ENCODE data around the gene SUMO2. TPM values are rescaled to one million over a fixed set of nuclear protein-coding genes. Genes with fewer than 3 reads are reported as not detected.
"Not testable (repeated sequence)": the region's sequence is repeated elsewhere in the genome, so short reads cannot be mapped to it uniquely, and the experiment has no call there.

SUMO2 gene
- total RNA-seq (2014; rRNA removed) = 104 and 109 TPM in 2 replicates
- polyA plus RNA-seq (2012) = 306 TPM

- peak; percentile 92 for DNase-seq (ENCODE audit: low read depth)
These were observed at the start of gene SUMO2 for GRCh38 chr17:75182569-75183436. Gene SUMO2 (minus strand): TSS chr17:75182959. CDS start chr17:75182834, 125 bp downstream.

DNA sequence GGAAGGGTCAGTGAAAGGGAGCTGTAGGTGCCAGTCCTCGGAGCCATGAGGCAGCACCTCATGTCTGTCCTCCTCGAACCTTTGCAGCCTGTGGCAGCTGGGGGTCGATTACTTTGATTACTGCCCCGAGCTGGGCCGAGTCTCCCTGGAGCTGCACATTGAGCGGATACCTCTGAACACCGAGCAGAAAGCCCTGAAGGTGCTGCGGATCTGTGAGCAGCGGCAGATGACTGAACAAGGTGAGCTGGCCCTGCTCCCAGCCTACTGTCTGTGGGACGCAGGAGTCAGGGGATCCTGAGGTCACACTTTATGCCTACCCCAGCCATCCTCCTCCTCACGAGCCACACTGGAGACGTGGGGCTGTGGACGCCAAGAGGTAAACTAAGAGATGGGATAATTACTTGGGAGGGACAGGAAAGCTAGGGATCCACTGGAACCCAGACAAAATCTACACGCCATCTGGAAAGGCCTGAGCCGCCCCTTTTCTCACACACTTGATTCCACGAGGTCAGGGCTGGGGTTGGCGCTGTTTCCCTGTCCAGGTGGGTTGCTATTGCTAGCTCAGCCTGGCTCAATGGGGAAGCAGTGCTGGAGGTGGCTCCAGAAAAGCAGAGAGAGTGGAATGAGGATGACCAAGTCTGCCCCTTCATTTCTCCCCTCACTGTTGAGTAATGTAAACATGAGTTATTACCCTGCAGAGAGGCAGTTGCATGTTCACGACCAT lies 49.1 kb upstream of the SUMO2 start:
- DNase-seq (ENCODE audit: low read depth) = no peak

- DNase-seq (ENCODE audit: low read depth) = no peak
These were observed 48.3 kb upstream of the SUMO2 start for GRCh38 chr17:75231071-75231470.

DNA sequence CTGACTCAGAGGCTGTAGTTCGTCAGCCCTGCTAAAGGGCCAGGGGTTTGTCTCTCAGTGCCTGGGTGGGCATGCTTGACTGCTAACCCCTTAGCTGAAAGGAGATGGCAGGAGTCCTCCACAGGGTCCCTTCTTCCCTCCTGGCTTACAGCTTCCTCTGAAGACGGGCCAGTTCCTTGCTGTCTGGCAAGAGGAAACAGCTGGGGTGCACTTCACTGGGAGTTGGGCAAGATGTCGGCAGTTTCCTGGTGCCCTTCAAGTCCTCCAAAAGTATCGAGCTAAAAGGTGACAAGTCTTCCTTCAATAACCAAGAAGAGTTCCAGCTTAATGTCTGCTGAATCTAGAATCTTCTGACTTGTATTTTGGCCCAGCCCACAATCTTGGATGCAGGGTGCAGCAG lies 46.1 kb upstream of the SUMO2 start:
- no peak for DNase-seq (ENCODE audit: low read depth)

DNA sequence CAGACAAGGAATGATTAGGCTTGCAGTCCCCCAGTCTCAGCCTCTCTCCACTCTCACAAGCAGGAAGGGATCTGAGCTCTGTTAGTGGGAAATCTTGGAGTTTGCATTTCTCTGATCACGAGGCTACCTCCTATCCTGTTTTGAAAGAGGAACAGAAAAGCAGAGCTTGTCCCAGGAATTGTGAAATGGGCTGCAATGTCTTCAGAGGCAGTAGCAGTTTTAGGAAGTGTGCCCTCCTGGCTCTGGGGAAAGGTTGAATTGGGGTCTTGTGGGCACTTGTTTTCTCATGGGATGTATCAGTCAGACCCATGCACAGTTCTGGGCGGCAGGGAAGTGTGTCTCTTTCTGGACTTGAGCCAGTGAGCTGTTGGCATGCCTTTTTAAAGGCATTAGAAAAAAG lies 45.5 kb upstream of the SUMO2 start:
- DNase-seq (ENCODE audit: low read depth) = no peak

DNA sequence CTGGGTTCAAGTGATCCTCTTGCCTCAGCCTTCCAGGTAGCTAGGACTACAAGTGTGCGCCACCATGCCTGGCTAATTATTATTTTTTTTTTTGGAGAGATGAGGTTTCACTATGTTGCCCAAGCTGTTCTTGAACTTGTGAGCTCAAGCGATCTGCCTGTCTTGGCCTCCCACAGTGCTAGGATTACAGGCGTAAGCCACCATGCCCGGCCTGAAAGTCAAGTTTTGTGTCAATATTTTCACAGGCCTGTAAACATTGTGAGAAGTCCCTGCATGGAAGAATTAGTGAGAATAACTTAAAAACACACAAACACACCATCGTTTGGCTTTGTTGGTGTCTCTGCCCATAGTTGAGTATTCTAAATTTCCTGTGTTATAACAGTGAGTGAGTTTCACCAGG lies 45.0 kb upstream of the SUMO2 start:
- no peak for DNase-seq (ENCODE audit: low read depth)

DNA sequence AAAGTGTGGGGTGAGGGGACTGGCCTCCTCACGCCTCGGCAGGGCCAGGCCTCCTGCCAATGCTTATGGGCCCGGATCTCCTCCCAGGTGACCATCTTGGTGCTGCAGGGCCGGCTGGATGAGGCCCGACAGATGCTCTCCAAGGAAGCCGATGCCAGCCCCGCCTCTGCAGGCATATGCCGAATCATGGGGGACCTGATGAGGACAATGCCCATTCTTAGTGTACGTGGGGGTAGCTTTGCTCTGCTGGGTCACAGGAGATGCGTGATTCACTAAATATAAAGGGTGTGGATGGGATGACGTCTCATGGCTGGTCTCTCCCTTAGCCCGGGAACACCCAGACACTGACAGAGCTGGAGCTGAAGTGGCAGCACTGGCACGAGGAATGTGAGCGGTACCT lies 42.3 kb upstream of the SUMO2 start:
- DNase-seq (ENCODE audit: low read depth) = no peak

GRCh38 chr17:75219815-75220214 lies 37.1 kb upstream of the SUMO2 start:
- DNase-seq (ENCODE audit: low read depth) = no peak

DNA sequence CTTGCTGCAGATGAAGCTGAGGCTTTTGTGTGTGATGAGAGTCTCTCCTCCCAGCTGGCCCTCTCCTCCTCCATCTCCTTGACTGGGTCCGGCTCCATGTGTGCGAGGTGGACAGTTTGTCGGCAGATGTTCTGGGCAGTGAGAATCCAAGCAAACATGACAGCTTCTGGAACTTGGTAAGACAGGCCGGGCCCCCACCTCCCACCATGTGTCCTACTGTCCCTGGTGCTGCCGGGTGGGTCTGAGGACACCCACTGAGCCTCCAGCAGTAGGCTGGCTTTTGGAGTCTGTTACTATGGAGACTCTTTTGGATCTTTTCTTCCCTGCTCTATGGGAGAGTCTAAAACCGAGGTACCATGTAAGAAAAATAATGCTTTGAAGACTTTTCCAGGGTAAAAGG lies 35.4 kb upstream of the SUMO2 start:
- DNase-seq (ENCODE audit: low read depth) = no peak

DNA sequence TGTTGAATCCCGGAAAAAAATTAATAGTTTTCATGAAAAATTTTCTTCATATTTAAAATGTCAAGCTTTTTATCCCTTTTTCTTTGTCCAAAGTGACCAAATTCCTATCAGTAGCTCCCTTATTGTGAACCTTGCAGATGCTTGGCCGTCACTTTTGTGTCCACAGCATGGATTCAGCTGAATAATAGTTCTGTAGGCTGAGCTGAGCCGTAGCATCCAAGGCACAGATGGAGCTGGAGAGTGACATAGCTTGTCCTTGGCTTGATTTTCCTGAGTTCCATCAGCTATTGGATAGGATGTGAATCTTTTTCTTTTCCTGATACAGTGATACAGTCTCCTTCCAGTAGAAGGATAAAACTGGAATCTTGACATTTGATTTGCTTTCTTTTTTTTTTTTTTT lies 26.3 kb upstream of the SUMO2 start:
- no peak for DNase-seq (ENCODE audit: low read depth)

DNA sequence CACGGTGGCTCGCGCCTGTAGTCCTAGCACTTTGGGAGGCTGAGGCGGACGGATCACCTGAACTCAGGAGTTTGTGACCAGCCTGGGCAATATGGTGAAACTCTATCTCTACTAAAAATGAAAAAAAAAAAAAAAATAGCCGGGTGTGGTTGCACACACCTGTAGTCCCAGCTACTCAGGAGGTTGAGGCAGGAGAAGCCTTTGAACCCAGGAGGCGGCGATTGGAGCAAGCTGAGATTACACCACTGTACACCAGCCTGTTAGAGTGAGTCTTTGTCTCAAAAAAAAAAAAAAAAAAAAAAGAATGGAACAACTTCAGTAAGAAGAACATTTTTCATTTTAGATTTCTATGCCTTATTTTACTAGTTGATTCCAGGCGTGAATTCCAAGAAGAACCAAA lies 25.4 kb upstream of the SUMO2 start:
- DNase-seq (ENCODE audit: low read depth) = no peak

- DNase-seq (ENCODE audit: low read depth) = no peak
These were observed 25.0 kb upstream of the SUMO2 start for GRCh38 chr17:75207760-75208159.

- not testable (repeated sequence) for DNase-seq (ENCODE audit: low read depth)
These were observed 24.3 kb upstream of the SUMO2 start for GRCh38 chr17:75207050-75207407.

DNA sequence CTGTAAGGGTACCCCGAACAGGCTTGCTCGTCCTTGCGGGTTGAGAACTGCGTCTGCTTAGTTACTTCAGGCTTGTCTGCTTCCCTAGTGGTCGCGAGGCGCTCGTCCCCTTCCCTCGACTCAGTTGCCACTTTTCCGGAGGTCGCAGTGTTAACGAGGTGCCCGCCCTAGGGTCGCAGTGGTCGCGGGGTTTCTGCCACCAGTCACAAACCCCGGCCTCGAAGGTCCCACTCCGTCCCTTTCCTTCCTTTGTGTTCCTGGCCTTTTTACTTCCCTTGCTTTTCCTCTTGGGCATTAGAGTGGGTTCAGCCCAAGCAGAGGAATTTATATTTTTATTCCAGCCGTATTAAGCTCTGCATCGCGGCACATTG lies 23.0 kb upstream of the SUMO2 start:
- no peak for DNase-seq (ENCODE audit: low read depth)

DNA sequence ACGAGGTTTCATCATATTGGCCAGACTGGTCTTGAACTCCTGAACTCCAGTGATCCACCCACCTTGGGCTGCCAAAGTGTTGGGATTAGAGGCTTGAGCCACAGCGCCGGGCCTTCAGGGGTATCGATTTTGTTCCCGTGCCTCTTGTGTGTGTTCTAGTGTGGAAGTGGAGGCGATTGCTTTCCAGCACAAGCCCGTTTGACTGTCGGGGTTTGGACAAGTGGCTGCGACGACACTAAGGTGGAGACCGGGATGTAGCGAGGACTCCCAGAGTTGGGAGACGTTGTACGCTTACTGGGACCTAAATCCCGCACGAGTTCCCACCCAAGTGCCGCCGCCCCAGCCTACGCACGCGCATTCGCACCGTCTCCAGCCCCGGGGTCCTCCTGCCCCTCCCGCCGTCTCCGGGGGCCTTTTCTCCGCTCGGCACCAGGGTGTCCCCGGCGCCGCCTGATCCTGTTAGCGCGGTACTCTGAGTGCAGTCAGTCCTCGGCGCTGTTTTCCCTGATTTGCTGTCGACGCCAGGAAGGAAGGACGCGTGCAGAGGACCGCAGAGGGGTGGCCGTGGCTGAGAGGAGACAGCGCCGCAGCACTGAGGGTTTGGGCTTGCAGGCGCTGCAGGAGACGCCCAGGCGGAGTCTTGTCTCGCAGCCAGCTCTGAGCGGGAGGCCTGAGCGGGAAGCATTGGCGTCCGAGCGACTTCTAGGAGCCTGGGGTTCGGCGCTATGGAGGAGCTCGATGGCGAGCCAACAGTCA lies 22.5 kb upstream of the SUMO2 start, which contains the start of gene NUP85:
Gene NUP85, plus strand, starts transcription at position 643 of the 756 bp plus-strand sequence. Its CDS starts 83 bp downstream, at position 726.
- DNase-seq (ENCODE audit: low read depth) = peak; percentile 91

DNA sequence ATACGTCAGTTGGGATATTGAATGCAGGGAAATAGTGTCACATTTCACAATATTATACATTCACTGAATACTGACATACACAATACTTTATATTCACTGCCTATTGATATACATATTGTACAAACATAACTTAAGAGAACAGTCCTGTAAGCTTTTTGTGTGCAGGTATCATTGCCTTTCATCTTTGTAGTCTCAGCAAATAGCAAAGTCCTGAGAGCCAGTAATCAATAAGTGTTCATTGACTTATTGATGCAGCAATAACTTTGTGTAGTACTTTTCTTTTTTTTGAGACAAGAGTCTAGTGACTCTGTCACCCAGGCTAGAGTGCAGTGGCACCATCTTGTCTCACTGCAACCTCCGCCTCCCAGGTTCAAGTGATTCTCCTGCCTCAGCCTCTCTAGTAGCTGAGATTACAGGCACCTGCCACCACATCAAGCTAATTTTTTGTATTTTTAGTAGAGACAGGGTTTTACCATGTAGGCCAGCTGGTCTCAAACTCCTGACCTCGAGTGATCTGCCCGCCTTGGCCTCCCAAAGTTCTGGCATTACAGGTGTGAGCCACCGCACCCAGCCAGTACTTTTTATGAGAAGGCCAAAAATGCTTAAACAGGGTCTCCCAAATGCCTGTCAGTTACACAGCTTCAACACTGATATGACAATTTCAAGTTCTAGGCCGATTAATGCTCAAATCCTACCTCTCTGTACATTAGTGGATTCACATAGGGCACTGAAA lies 17.3 kb upstream of the SUMO2 start:
- DNase-seq (ENCODE audit: low read depth) = no peak

DNA sequence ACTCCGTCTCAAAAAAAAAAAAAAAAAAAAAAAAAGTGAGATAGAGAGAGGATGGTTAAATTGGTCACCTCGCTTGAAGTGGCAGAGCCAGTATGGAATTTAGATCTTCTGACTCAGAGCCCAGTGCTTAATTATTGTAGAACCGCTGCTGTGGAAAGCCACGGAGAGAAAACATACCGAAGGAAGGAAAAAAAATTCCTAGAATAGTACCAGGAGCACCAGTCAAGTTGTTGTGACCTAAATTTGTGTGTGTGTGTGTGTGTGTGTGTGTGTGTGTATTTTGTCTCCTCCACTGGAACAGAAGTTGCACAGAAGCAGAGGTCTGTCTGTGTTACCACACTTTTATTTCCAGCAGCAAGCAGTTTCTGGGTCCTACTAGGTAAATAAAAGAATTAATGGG lies 12.1 kb upstream of the SUMO2 start:
- DNase-seq (ENCODE audit: low read depth) = peak; percentile 34

- DNase-seq (ENCODE audit: low read depth) = peak; percentile 34
These were observed 8.8 kb upstream of the SUMO2 start for GRCh38 chr17:75191584-75191983.

DNA sequence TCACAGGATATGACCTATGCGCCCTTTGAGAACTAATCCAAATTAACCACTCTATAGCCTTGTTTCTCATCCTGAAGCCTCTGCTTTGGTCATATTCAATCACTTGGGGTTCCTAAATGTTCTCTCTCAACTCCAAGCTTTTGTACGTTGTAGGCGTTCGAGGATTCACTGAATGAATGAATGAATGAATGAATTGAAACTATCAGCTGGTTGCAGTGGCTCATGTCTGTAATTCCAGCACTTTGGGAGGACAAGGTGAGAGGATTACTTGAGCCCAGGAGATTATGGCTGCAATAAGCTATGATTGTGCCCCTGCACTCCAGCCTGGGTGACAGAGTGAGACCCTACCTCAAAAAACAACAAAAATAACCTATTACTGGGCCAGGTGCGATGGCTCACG lies 5.9 kb upstream of the SUMO2 start:
- DNase-seq (ENCODE audit: low read depth) = no peak

DNA sequence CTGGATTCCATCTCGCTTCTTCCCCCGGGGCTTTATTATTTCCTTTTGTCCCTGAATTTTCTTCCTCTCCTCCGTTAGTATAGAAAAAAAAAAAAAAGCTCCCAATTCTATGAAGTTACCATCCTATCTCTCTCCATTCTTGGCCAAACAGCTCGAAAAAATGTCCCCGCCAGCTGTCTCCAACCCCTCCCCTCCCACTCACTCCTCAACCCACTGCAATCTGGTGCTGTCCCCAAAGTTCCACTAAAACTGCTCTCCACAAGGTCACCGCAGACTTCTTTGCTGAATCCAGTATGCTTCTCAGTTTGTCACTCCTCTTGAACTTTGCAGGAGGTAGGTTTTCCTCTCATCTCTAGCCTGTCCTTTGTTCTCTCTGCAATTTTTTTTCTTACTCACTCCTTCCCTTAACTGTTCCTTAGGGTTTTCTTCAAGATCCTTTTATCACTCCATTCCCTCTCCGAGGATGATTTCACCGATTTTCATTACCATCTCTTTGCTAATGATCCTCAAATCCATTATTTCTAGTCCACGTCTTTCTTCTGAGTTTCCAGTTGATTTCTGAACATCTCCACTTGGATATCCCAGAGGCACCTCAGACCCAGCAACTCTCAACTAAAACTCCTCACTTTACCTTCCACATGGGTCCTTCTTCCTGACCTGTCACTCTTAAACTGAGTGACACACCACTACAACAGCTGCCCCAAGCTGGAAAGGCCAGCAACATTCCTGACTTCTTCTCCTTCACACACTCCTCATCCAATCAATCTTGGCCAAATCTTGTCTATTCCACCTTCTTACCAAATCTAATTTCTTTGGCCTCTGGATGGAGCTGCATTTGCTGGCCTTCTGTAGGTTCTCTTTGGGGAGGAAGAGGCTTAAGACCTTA lies 1.5 kb upstream of the SUMO2 start:
- DNase-seq (ENCODE audit: low read depth) = no peak

GRCh38 chr17:75182319-75182568 lies 515 bp downstream of the SUMO2 start:
- DNase-seq (ENCODE audit: low read depth) = no peak
